ENCODE data around the gene POLR2B. TPM values are rescaled to one million over a fixed set of nuclear protein-coding genes. Genes with fewer than 3 reads are reported as not detected.

POLR2B gene
- total RNA-seq, 1 donor from 2014 or later: 118 TPM

DNA sequence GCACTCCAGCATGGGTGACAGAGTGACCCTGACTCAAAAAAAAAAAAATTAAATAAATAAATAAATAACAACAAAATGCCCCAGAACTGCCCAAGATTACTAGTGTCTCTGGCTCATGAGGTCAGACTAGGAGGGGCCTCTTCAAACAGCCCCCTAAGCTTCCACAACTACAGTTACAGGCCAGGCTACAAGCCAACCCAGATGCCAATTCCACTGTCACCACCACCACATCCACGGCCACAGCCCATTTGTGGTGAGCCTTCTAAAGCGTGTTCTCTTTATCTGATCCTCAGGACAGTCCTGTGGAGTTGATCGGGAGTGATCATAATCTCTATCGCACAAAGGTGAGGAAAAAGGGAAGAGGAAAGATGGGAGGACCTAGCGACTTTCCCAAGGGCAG is 94.9 kb downstream of the POLR2B start:
- CTCF ChIA-PET: no interaction called here
- Mint-ChIP-seq H3K27me3 (peaks cover 7% of the 10 kb centered on the region), H3K4me1 (no peaks in the 10 kb centered on the region), H3K36me3 (ENCODE audit: low read depth) (no peaks in the 10 kb centered on the region), H3K9me3 (no peaks in the 10 kb centered on the region), H3K4me3 (no peak overlapping the region), H3K27ac (no peak overlapping the region)
- ATAC-seq (ENCODE audit: low read depth): no peak
- DNase-seq: no peak
- no peak for TF ChIP-seq CTCF (IDR thresholded peaks at IDR 0.05)
- POLR2A ChIA-PET: no interaction called here
- intact Hi-C loops (cut with micrococcal nuclease): no loop called here

DNA sequence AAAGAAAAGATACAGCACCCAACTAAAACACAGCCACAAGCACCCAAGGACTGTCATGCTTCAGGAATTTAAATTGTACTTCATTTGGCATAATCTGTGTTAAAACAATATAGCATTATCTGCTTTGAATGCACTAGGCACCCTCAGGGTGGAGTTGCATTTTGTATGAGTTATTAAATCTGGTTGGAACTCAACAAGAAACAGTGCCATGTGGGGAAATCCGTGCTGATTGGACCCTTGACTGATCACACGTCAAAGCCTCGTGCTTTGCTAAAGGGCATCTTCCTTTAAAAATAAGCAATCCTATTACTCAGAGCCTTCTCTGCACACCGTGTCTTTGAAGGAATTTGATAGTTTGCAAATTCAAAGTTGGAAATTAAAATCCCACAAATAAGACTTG is 96.0 kb downstream of the POLR2B start:
- Mint-ChIP-seq H3K27ac (no peak overlapping the region), H3K9me3 (no peaks in the 10 kb centered on the region), H3K36me3 (ENCODE audit: low read depth) (no peaks in the 10 kb centered on the region), H3K4me3 (no peak overlapping the region), H3K27me3 (peaks cover 7% of the 10 kb centered on the region), H3K4me1 (no peaks in the 10 kb centered on the region)
- no peak for TF ChIP-seq CTCF (IDR thresholded peaks at IDR 0.05)
- POLR2A ChIA-PET: no interaction called here
- intact Hi-C loops (cut with micrococcal nuclease): no loop called here
- no peak for ATAC-seq (ENCODE audit: low read depth)
- CTCF ChIA-PET: no interaction called here
- DNase-seq: no peak

GRCh38 chr4:57075367-57075766 is 96.7 kb downstream of the POLR2B start:
- intact Hi-C loops (cut with micrococcal nuclease): no loop called here
- ChIA-PET POLR2A (no interaction called here), CTCF (no interaction called here)
- Mint-ChIP-seq H3K27ac (no peak overlapping the region), H3K4me1 (no peaks in the 10 kb centered on the region), H3K36me3 (ENCODE audit: low read depth) (no peaks in the 10 kb centered on the region), H3K9me3 (no peaks in the 10 kb centered on the region), H3K4me3 (no peak overlapping the region), H3K27me3 (peaks cover 7% of the 10 kb centered on the region)
- no peak for TF ChIP-seq CTCF (IDR thresholded peaks at IDR 0.05)
- ATAC-seq (ENCODE audit: low read depth): no peak
- DNase-seq: no peak

DNA sequence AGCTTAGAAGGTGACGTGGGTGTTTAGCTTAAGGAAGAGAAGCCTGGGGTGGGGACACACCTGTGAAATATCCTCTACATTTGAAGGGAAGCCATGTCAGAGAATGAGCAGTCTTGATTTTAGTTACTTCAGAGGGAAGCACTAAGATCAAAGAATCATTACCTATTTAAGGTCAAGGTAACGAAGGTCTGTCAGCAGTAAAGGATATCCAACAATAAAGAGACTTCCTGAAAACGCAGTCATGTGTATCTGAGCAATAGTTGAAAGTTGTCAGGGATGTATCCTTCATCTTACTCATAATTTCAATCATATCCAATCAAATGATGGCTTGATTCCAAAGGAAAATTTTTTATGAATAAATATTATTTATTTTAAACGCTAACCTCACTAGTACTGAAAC is 98.0 kb downstream of the POLR2B start:
- intact Hi-C loops (cut with micrococcal nuclease): no loop called here
- no peak overlapping the region for H3K4me3 Mint-ChIP-seq
- ChIA-PET CTCF (no interaction called here), POLR2A (no interaction called here)
- ATAC-seq (ENCODE audit: low read depth): no peak
- H3K36me3 Mint-ChIP-seq (ENCODE audit: low read depth): no peaks in the 10 kb centered on the region
- H3K4me1 Mint-ChIP-seq: no peaks in the 10 kb centered on the region
- no peak for DNase-seq
- no peak overlapping the region for H3K27ac Mint-ChIP-seq
- peaks cover 7% of the 10 kb centered on the region for H3K27me3 Mint-ChIP-seq
- no peak for TF ChIP-seq CTCF (IDR thresholded peaks at IDR 0.05)
- H3K9me3 Mint-ChIP-seq: no peaks in the 10 kb centered on the region

GRCh38 chr4:57077550-57078343 is 99.1 kb downstream of the POLR2B start:
- CTCF ChIA-PET: no interaction called here
- ATAC-seq (ENCODE audit: low read depth): no peak
- no peak overlapping the region for H3K27ac Mint-ChIP-seq
- intact Hi-C loops (cut with micrococcal nuclease): no loop called here
- no peak for TF ChIP-seq CTCF (IDR thresholded peaks at IDR 0.05)
- H3K4me1 Mint-ChIP-seq: no peaks in the 10 kb centered on the region
- H3K27me3 Mint-ChIP-seq: peaks cover 7% of the 10 kb centered on the region
- DNase-seq: no peak
- POLR2A ChIA-PET: no interaction called here
- no peaks in the 10 kb centered on the region for H3K36me3 Mint-ChIP-seq (ENCODE audit: low read depth)
- H3K9me3 Mint-ChIP-seq: no peaks in the 10 kb centered on the region
- H3K4me3 Mint-ChIP-seq: no peak overlapping the region

Measured in activated B cell treated with CpG ODN at 0.5 μM for 24 hours (primary cell).